H9 (cell line): ENCODE data around the gene PGLYRP2. TPM values are rescaled to one million over a fixed set of nuclear protein-coding genes. Genes with fewer than 3 reads are reported as not detected.

Source experiments
- DNase-seq: peaks from one replicate; pipeline ENCODE4 v3.0.0-alpha.2; 2017
- H2AFZ ChIP-seq: one replicate; pipeline ENCODE4 v1.6.1; 2013; ENCODE audit warnings: mild to moderate bottlenecking, low read length, control low read depth, moderate library complexity
- H2AK5ac ChIP-seq: 2 replicates; pipeline ENCODE4 v1.6.1; 2013; ENCODE audit warnings: low read length, control low read depth, mixed read lengths; ENCODE audit not compliant: insufficient read length
- H2BK120ac ChIP-seq: one replicate; pipeline ENCODE4 v1.6.1; 2013; ENCODE audit warnings: low read depth, mild to moderate bottlenecking, low read length, control low read depth, inconsistent platforms; ENCODE audit not compliant: poor library complexity, severe bottlenecking
- H2BK12ac ChIP-seq: 2 replicates; pipeline ENCODE4 v1.6.1; 2013; ENCODE audit warnings: low read length, control low read depth, mixed read lengths, low read depth; ENCODE audit not compliant: insufficient read length
- H2BK15ac ChIP-seq: 2 replicates; pipeline ENCODE4 v1.6.1; 2013; ENCODE audit warnings: low read depth, low read length, control low read depth
- H2BK20ac ChIP-seq: one replicate; pipeline ENCODE4 v1.6.1; 2013; ENCODE audit warnings: low read depth, mild to moderate bottlenecking, low read length, control low read depth, inconsistent platforms; ENCODE audit not compliant: poor library complexity, severe bottlenecking
- H2BK5ac ChIP-seq: 2 replicates; pipeline ENCODE4 v1.6.1; 2013; ENCODE audit warnings: low read length, control low read depth, mixed read lengths; ENCODE audit not compliant: insufficient read length
- H3K14ac ChIP-seq: 2 replicates; pipeline ENCODE4 v1.6.1; 2013; ENCODE audit warnings: low read length, control low read depth; ENCODE audit not compliant: insufficient read depth
- H3K18ac ChIP-seq: 2 replicates; pipeline ENCODE4 v1.6.1; 2013; ENCODE audit warnings: low read depth, mild to moderate bottlenecking, mixed read lengths, low read length, control low read depth; ENCODE audit not compliant: insufficient read length
- H3K23ac ChIP-seq: 2 replicates; pipeline ENCODE4 v1.6.1; 2013; ENCODE audit warnings: low read length, control low read depth, mixed read lengths, low read depth; ENCODE audit not compliant: insufficient read length
- H3K23me2 ChIP-seq: 2 replicates; pipeline ENCODE4 v1.6.1; 2013; ENCODE audit warnings: low read depth, mild to moderate bottlenecking, mixed read lengths, low read length, control low read depth; ENCODE audit not compliant: insufficient read length, poor library complexity, severe bottlenecking
- H3K27ac ChIP-seq: 2 replicates; pipeline ENCODE4 v1.5.1; 2013; ENCODE audit warnings: low read length, control low read depth, mixed read lengths, low read depth; ENCODE audit not compliant: insufficient read length
- H3K27me3 ChIP-seq: 2 replicates; pipeline ENCODE4 v1.6.1; 2013; ENCODE audit warnings: low read length, control low read depth, inconsistent platforms; ENCODE audit not compliant: insufficient read depth
- H3K4ac ChIP-seq: 2 replicates; pipeline ENCODE4 v1.6.1; 2013; ENCODE audit warnings: low read depth, mild to moderate bottlenecking, control low read depth, inconsistent platforms, low read length, moderate library complexity
- H3K4me1 ChIP-seq: 2 replicates; pipeline ENCODE4 v1.6.1; 2013; ENCODE audit warnings: low read length, control low read depth, inconsistent platforms; ENCODE audit not compliant: insufficient read depth
- H3K4me2 ChIP-seq: 2 replicates; pipeline ENCODE4 v1.6.1; 2013; ENCODE audit warnings: low read length, control low read depth, mixed read lengths; ENCODE audit not compliant: insufficient read length, insufficient read depth
- H3K56ac ChIP-seq: 2 replicates; pipeline ENCODE4 v1.6.1; 2013; ENCODE audit warnings: low read depth, mild to moderate bottlenecking, mixed read lengths, low read length, control low read depth; ENCODE audit not compliant: insufficient read length
- H3K79me1 ChIP-seq: 2 replicates; pipeline ENCODE4 v1.6.1; 2013; ENCODE audit warnings: low read depth, mild to moderate bottlenecking, moderate library complexity, low read length, control low read depth, inconsistent platforms; ENCODE audit not compliant: insufficient read depth, poor library complexity, severe bottlenecking
- H3K79me2 ChIP-seq: 2 replicates; pipeline ENCODE4 v1.6.1; 2013; ENCODE audit warnings: low read length, control low read depth, inconsistent platforms; ENCODE audit not compliant: insufficient read depth
- H3K9ac ChIP-seq: 2 replicates; pipeline ENCODE4 v1.6.1; 2013; ENCODE audit warnings: low read length, control low read depth, mixed read lengths; ENCODE audit not compliant: insufficient read length; ENCODE audit errors: extremely low read depth
- H3K9me3 ChIP-seq: one replicate; pipeline ENCODE4 v1.6.1; 2013; ENCODE audit warnings: low read depth, low read length, inconsistent platforms; ENCODE audit not compliant: control insufficient read depth
- H3T11ph ChIP-seq: one replicate; pipeline ENCODE4 v1.6.1; 2013; ENCODE audit warnings: mild to moderate bottlenecking, low read length, control low read depth, inconsistent platforms
- H4K20me1 ChIP-seq: one replicate; pipeline ENCODE4 v1.6.1; 2013; ENCODE audit not compliant: control insufficient read depth, insufficient read length, insufficient read depth
- H4K5ac ChIP-seq: 2 replicates; pipeline ENCODE4 v1.6.1; 2013; ENCODE audit warnings: low read depth, mild to moderate bottlenecking, mixed read lengths, low read length, control low read depth; ENCODE audit not compliant: insufficient read length
- H4K8ac ChIP-seq: replicated peaks from 2 replicates; pipeline ENCODE4 v1.6.1; 2013; ENCODE audit warnings: low read length, control low read depth, mixed read lengths, low read depth; ENCODE audit not compliant: insufficient read length
- H4K91ac ChIP-seq: 2 replicates; pipeline ENCODE4 v1.6.1; 2013; ENCODE audit warnings: low read depth, mild to moderate bottlenecking, moderate library complexity, mixed read lengths, low read length, control low read depth; ENCODE audit not compliant: insufficient read length
- H3K27ac Mint-ChIP-seq, 3 experiments: 2 replicates in 2 of 3; 3 replicates in 1 of 3; pipeline ENCODE4 v1.8.0; 2020 to 2021; ENCODE audit warnings: mixed read lengths in 3 of 3, mild to moderate bottlenecking in 1 of 3, moderate library complexity in 1 of 3
- H3K27me3 Mint-ChIP-seq: 2 replicates; pipeline ENCODE4 v1.8.0; 2021; ENCODE audit warnings: low read depth, mild to moderate bottlenecking, moderate library complexity, mixed read lengths
- H3K36me3 Mint-ChIP-seq, 3 experiments: 2 replicates in 2 of 3; 3 replicates in 1 of 3; pipeline ENCODE4 v1.8.0; 2020 to 2021; ENCODE audit warnings: low read depth in 3 of 3, mixed read lengths in 3 of 3; ENCODE audit not compliant: insufficient read depth in 1 of 3
- H3K4me1 Mint-ChIP-seq, 2 experiments: 2 replicates each; pipeline ENCODE4 v1.8.0; 2020; ENCODE audit warnings: mixed read lengths in 2 of 2
- H3K4me3 Mint-ChIP-seq, 2 experiments: 2 replicates in 1 of 2; 3 replicates in 1 of 2; pipeline ENCODE4 v1.8.0; 2020 to 2021; ENCODE audit warnings: mild to moderate bottlenecking in 2 of 2, mixed read lengths in 2 of 2, moderate library complexity in 1 of 2
- H3K9me3 Mint-ChIP-seq, 2 experiments: 2 replicates in 1 of 2; 3 replicates in 1 of 2; pipeline ENCODE4 v1.8.0; 2020; ENCODE audit warnings: mild to moderate bottlenecking in 2 of 2, mixed read lengths in 2 of 2, moderate library complexity in 1 of 2
- CTCF ChIP-seq: fragments of 200-600 bp; sonication (generic); conservative IDR thresholded peaks from 3 replicates; pipeline ENCODE4 v1.8.0; 2021; ENCODE audit warnings: antibody characterized with exemption, mild to moderate bottlenecking
- WGBS: extraction: QIAGEN DNeasy Blood & Tissue Kit; methylation state at CpG from one replicate; pipeline ENCODE4 v1.1.7; 2013; ENCODE audit warnings: missing lambda C conversion rate, low lambda C conversion rate, mixed read lengths; ENCODE audit not compliant: insufficient read length; ENCODE audit errors: extremely low coverage; 5-methylcytosine and 5-hydroxymethylcytosine counted together
- total RNA-seq: library from RNA; stranded (reverse); gene quantifications from 2 replicates; pipeline ENCODE4 v1.2.1, GENCODE V29; 2021

Gene PGLYRP2
- total RNA-seq, 1 experiment from 2014 or later, result not detected

- no peak overlapping the region for H3T11ph ChIP-seq
- no peaks in the 10 kb centered on the region for H3K27me3 ChIP-seq
- no peaks in the 10 kb centered on the region; the same call in 1 of the 2 replicates for H3K4me1 ChIP-seq
- no peak overlapping the region for H3K4me2 ChIP-seq
- no peak overlapping the region for H3K23ac ChIP-seq
- H3K9me3 ChIP-seq, result no peaks in the 10 kb centered on the region
- H2BK15ac ChIP-seq, result no peak overlapping the region
- H3K4ac ChIP-seq, result no peak overlapping the region
- Mint-ChIP-seq H3K4me3 (no peak overlapping the region; a peak in 1 of 5 replicates), H3K4me1 (peaks cover 7 to 17% of the 10 kb centered on the region in 2 experiments), H3K36me3 (no peaks in the 10 kb centered on the region), H3K9me3 (peaks cover 0 to 2% of the 10 kb centered on the region in 2 experiments; a peak in 3 of 5 replicates), H3K27me3 (peaks cover 4% of the 10 kb centered on the region; the same call in 1 of the 2 replicates), H3K27ac (no peak overlapping the region; a peak in 1 of 7 replicates)
- TF ChIP-seq CTCF, result no peak
- no peak overlapping the region for H3K14ac ChIP-seq
- no peak overlapping the region for H2AFZ ChIP-seq
- no peak overlapping the region for H3K9ac ChIP-seq
- H4K91ac ChIP-seq, result no peak overlapping the region
- no peak for DNase-seq
- no peak overlapping the region for H3K18ac ChIP-seq
- H2BK5ac ChIP-seq, result no peak overlapping the region
- no peaks in the 10 kb centered on the region for H4K20me1 ChIP-seq
- H4K5ac ChIP-seq, result no peak overlapping the region
- H3K23me2 ChIP-seq, result peaks cover 13% of the 10 kb centered on the region
- H3K56ac ChIP-seq, result no peak overlapping the region
- no peaks in the 10 kb centered on the region for H3K79me2 ChIP-seq
- WGBS, result no CpG with 5 or more reads among the region's 4 CpGs
- no peak overlapping the region for H2BK120ac ChIP-seq
- H2AK5ac ChIP-seq, result no peak overlapping the region
- H2BK12ac ChIP-seq, result no peak overlapping the region
- no peak overlapping the region for H2BK20ac ChIP-seq
- no peaks in the 10 kb centered on the region for H3K79me1 ChIP-seq
- H3K27ac ChIP-seq, result no peak overlapping the region
- H4K8ac ChIP-seq, result no peak overlapping the region
Measured at GRCh38 chr19:15447057-15447456, 32.2 kb downstream of the PGLYRP2 start.
